ENCODE data around the gene GLOD4. TPM values are rescaled to one million over a fixed set of nuclear protein-coding genes. Genes with fewer than 3 reads are reported as not detected.
A peak's percentile ranks its signal among the peaks of the same experiment; 100 is the strongest.

GLOD4 gene
- total RNA-seq, 2 donors from 2014 or later, result 60.6 to 64.8 TPM

DNA sequence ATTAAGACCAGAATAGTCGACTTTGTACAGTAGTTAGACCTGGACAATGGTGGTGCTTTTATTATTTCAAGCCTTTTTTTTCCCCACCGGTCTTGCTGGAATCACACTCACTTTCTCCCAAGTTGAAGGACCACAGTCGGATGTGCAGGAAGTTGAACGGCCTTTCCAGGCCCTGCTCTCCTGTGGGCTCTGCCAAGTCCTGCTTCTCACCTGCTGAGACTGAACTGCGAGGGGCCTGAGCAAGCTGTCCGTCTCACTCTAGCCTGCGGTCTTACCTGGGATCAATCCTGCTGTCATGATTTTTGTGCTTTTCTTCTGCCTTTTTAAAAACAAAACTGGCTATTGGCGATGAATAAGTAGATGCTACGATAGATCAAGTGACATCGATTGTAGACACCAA is 48.3 kb downstream of the GLOD4 start:
- Mint-ChIP-seq H3K4me1 (no peaks in the 10 kb centered on the region), H3K27ac (no peak overlapping the region), H3K27me3 (no peaks in the 10 kb centered on the region), H3K36me3 (ENCODE audit: low read depth) (no peaks in the 10 kb centered on the region), H3K4me3 (peak overlapping the region; percentile 87)
- DNase-seq, result no peak
- ATAC-seq, result no peak
- no peaks in the 10 kb centered on the region for H3K9me3 ChIP-seq (ENCODE audit: control insufficient read depth, low read length, poor library complexity, severe bottlenecking)

- Mint-ChIP-seq H3K4me3 (peak overlapping the region; percentile 87), H3K27ac (no peak overlapping the region), H3K36me3 (ENCODE audit: low read depth) (no peaks in the 10 kb centered on the region), H3K4me1 (no peaks in the 10 kb centered on the region), H3K27me3 (no peaks in the 10 kb centered on the region)
- no peak for DNase-seq
- no peaks in the 10 kb centered on the region for H3K9me3 ChIP-seq (ENCODE audit: control insufficient read depth, low read length, poor library complexity, severe bottlenecking)
- ATAC-seq, result peak; percentile 58
Observed at GRCh38 chr17:732902-733720, 49.0 kb downstream of the GLOD4 start.

- no peaks in the 10 kb centered on the region for H3K9me3 ChIP-seq (ENCODE audit: control insufficient read depth, low read length, poor library complexity, severe bottlenecking)
- Mint-ChIP-seq H3K27ac (no peak within 1 kb of the TSS), H3K36me3 (ENCODE audit: low read depth) (no peaks in the 10 kb centered on the region), H3K4me1 (no peaks in the 10 kb centered on the region), H3K27me3 (no peaks in the 10 kb centered on the region), H3K4me3 (peak within 1 kb of the TSS; percentile 87)
- ATAC-seq (peak; percentile 83), DNase-seq (peak in 2 of 3 donors; percentile 51 to 55)
Observed at GRCh38 chr17:732067-732901, 49.8 kb downstream of the GLOD4 start, which contains the start of gene TLCD3A. TSS of gene TLCD3A (plus strand) at chr17:732596. CDS start at chr17:732648, 52 bp downstream.

DNA sequence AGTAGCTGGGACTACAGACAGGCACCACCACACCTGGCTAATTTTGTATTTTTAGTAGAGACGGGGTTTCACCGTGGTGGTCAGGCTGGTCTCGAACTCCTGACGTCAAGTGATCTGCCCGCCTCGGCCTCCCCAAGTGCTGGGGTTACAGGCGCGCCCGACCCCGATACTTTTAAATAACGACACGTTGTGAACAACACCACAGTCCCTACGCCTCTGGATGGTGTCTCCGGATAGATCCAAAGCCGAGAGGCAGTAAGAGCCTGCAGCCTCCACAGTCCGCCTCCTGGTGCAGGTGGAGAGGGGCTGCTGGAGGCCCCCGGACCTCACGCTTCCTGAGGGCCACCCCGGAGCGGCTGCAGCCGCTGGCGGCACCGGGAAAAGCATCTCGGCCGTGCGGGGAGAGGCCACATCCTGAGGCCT is 50.4 kb downstream of the GLOD4 start:
- no peaks in the 10 kb centered on the region for H3K9me3 ChIP-seq (ENCODE audit: control insufficient read depth, low read length, poor library complexity, severe bottlenecking)
- Mint-ChIP-seq H3K4me1 (no peaks in the 10 kb centered on the region), H3K27me3 (peaks cover 4% of the 10 kb centered on the region), H3K36me3 (ENCODE audit: low read depth) (no peaks in the 10 kb centered on the region), H3K27ac (no peak overlapping the region), H3K4me3 (peak overlapping the region; percentile 58)
- DNase-seq (no peak), ATAC-seq (peak; percentile 18)

GRCh38 chr17:728911-729310 is 53.2 kb downstream of the GLOD4 start:
- Mint-ChIP-seq H3K4me1 (no peaks in the 10 kb centered on the region), H3K27me3 (peaks cover 4% of the 10 kb centered on the region), H3K36me3 (ENCODE audit: low read depth) (no peaks in the 10 kb centered on the region), H3K27ac (no peak overlapping the region), H3K4me3 (no peak overlapping the region)
- no peak for ATAC-seq
- no peak for DNase-seq
- H3K9me3 ChIP-seq (ENCODE audit: control insufficient read depth, low read length, poor library complexity, severe bottlenecking), result no peaks in the 10 kb centered on the region

- H3K36me3 Mint-ChIP-seq (ENCODE audit: low read depth), result no peaks in the 10 kb centered on the region
- H3K4me1 Mint-ChIP-seq, result no peaks in the 10 kb centered on the region
- DNase-seq, result no peak
- no peaks in the 10 kb centered on the region for H3K9me3 ChIP-seq (ENCODE audit: control insufficient read depth, low read length, poor library complexity, severe bottlenecking)
- H3K4me3 Mint-ChIP-seq, result no peak overlapping the region
- H3K27me3 Mint-ChIP-seq, result peaks cover 4% of the 10 kb centered on the region
- no peak overlapping the region for H3K27ac Mint-ChIP-seq
- no peak for ATAC-seq
Observed at GRCh38 chr17:726271-726919, 55.7 kb downstream of the GLOD4 start.

DNA sequence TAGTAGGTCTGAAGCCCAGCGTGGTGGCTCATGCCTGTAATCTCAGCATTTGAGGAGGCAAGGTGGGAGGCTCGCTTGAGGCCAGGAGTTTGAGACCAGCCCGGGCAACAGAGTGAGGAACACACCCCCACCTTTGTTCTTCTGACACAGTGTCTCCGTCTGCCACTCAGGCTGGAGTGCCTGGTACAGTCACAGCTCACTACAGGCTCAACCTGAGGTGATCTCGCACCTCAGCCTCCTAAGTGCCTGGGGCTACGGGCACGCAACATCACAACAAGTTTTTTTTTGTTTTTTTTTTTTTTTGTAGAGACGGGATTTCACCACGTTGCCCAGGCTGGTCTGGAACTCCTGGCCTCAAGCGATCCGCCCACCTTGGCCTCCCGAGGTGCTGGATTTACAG is 56.3 kb downstream of the GLOD4 start:
- Mint-ChIP-seq H3K36me3 (ENCODE audit: low read depth) (no peaks in the 10 kb centered on the region), H3K27me3 (peaks cover 4% of the 10 kb centered on the region), H3K27ac (no peak overlapping the region), H3K4me3 (no peak overlapping the region), H3K4me1 (no peaks in the 10 kb centered on the region)
- no peak for ATAC-seq
- no peak for DNase-seq
- no peaks in the 10 kb centered on the region for H3K9me3 ChIP-seq (ENCODE audit: control insufficient read depth, low read length, poor library complexity, severe bottlenecking)

DNA sequence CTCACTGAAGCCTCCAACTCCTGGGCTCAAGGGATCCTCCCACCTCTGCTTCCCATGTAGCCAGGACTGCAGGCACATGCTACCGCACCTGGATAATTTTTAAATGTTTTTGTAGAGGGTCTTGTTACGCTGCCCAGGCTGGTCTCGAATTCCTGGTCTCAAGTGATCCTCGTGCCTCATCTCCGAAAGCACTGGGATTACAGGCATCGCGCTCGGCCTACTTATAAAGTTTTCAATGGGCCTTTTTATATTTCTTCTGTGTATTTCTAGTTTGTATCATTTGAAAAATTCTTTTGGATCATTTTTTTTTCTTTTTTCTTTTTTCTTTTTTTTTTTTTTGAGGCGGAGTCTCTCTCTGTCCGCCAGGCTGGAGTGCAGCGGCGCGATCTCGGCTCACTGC is 57.0 kb downstream of the GLOD4 start:
- H3K4me1 Mint-ChIP-seq, result no peaks in the 10 kb centered on the region
- DNase-seq (no peak), ATAC-seq (no peak)
- no peaks in the 10 kb centered on the region for H3K9me3 ChIP-seq (ENCODE audit: control insufficient read depth, low read length, poor library complexity, severe bottlenecking)
- H3K4me3 Mint-ChIP-seq, result no peak overlapping the region
- H3K27me3 Mint-ChIP-seq, result peaks cover 4% of the 10 kb centered on the region
- H3K27ac Mint-ChIP-seq, result no peak overlapping the region
- H3K36me3 Mint-ChIP-seq (ENCODE audit: low read depth), result no peaks in the 10 kb centered on the region

DNA sequence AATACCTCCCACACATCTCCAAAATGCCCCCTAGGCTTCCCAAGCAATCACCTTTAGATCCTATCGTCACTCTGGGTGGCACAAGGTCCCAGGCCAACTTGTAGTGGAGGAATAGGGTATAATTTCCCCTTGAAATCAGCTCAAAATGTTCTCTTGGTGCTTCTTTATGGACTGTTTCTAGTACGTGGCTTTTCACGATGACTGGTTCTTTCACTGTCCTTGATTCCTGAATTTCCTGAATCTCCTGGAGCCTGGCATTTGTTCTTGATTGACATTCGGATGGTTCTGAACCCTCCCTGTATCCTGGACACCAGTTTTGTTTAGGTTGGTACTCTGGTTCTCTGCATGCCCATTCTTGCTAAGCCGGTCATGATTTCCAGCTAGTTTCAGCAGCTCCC is 60.5 kb downstream of the GLOD4 start:
- DNase-seq (no peak), ATAC-seq (no peak)
- no peak overlapping the region for H3K4me3 Mint-ChIP-seq
- no peaks in the 10 kb centered on the region for H3K4me1 Mint-ChIP-seq
- peaks cover 4% of the 10 kb centered on the region for H3K27me3 Mint-ChIP-seq
- H3K27ac Mint-ChIP-seq, result peak overlapping the region; percentile 32
- H3K36me3 Mint-ChIP-seq (ENCODE audit: low read depth), result no peaks in the 10 kb centered on the region
- no peaks in the 10 kb centered on the region for H3K9me3 ChIP-seq (ENCODE audit: control insufficient read depth, low read length, poor library complexity, severe bottlenecking)

DNA sequence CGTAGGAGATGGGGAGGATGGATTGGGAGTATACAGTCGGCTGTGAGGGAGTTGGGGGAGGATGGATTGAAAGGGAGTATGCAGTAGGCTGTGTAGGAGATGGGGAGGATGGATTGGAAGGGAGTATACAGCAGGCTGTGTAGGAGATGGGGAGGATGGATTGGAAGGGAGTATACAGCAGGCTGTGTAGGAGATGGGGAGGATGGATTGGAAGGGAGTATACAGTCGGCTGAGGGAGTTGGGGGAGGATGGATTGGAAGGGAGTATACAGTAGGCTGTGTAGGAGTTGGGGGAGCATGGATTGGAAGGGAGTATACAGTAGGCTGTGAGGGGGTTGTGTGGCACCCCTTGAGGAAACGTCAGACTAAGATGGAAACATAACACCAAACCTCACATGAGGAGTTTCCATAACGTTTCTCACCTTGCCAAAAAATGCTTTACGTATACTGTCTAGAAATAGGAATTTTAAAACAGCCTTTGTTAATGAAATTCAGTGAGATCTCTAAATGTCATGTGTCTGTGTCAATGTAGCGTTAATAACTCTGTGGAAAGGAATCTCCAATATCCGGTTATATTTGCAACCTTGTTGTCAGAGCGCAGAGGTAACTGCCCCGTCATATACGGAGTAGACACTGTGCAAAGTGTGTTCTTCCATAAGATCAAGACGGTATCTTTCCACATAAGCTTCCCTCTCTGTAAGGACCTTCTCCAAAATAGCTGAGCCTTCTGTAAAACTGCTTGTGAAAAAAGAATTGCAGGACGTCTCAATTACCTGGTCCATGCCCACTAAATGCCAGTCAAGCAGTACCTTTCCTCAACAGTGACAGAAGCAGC is 61.2 kb downstream of the GLOD4 start:
- Mint-ChIP-seq H3K4me1 (no peaks in the 10 kb centered on the region), H3K27ac (peak overlapping the region; percentile 32)
- no peak for ATAC-seq

DNA sequence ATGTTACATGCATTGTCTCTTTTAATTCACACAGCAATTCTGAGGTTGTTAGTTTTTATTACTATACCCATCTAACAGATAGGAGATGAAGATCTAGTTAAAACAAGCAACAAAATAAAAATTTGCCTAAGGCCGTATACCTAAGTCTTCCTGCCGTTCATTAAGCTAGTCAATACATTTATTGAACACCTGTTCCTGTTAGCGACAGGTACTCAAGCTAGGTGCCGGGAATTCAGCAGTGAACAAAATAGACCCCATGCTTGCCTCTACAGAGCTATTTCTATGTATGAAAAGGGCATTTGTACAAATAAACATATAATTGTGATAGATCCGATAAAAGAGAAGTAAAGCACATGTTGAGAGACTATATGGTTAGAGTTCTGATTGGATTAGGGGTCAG is 64.0 kb downstream of the GLOD4 start:
- no peak overlapping the region for H3K4me3 Mint-ChIP-seq
- H3K27me3 Mint-ChIP-seq, result peaks cover 4% of the 10 kb centered on the region
- peaks cover 2% of the 10 kb centered on the region for H3K36me3 Mint-ChIP-seq (ENCODE audit: low read depth)
- DNase-seq (no peak), ATAC-seq (no peak)
- no peaks in the 10 kb centered on the region for H3K9me3 ChIP-seq (ENCODE audit: control insufficient read depth, low read length, poor library complexity, severe bottlenecking)
- H3K27ac Mint-ChIP-seq, result no peak overlapping the region
- H3K4me1 Mint-ChIP-seq, result peaks cover 9% of the 10 kb centered on the region

More for the DNA sequence above, 61.2 kb downstream of the GLOD4 start:
- peaks cover 4% of the 10 kb centered on the region for H3K27me3 Mint-ChIP-seq
- no peaks in the 10 kb centered on the region for H3K36me3 Mint-ChIP-seq (ENCODE audit: low read depth)
- H3K4me3 Mint-ChIP-seq, result no peak overlapping the region
- no peaks in the 10 kb centered on the region for H3K9me3 ChIP-seq (ENCODE audit: control insufficient read depth, low read length, poor library complexity, severe bottlenecking)
- no peak for DNase-seq
